ENCODE results near the gene ELFN2.

Gene ELFN2

DNA sequence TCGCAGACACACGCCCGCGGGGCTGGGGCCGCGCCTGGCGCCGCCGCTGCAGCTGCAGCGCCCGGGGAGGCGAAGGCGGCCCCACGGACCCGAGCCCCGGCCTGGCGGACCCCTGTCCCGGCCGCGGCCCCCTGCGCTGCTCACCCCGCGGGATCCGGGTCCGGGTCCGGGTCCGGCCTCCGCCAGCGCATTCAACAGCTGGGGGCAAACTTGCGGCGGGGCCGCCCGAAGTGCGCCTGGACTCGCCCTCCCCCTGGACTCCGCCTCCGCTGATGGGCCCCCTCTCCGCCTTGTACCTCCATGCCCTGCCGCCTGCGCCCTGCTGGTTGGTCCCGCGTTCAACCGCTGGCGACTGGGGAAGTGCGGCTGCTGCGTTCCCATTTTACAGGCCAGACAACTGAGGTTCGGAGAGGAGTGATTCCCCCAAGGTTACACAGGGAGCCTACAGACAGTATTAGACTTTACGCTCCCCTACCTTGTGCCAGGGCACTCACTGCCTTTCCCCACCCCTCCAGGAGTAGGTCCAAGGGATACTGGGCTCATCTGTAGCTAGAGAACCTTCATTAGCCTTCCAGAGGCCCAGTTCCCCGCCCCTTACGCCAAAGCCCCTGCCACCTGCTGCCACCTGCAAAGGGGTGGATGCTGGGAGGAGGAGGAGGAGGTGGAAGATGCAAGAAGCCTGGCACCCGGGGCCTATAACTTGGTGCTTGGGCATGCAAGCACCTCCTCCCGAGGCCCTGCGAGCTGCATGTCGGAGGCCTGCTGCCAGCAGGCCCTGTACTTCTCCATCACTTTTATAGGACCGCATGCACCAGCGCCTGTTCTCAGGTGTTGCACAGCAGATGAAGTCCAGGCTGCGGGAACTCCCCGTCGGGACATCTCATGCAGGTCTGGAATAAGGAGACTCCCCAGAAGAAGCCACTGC lies 694 bp upstream of the ELFN2 start:
- DNase-seq (ENCODE audit: low read depth in 2 of 2), result no peak

DNA sequence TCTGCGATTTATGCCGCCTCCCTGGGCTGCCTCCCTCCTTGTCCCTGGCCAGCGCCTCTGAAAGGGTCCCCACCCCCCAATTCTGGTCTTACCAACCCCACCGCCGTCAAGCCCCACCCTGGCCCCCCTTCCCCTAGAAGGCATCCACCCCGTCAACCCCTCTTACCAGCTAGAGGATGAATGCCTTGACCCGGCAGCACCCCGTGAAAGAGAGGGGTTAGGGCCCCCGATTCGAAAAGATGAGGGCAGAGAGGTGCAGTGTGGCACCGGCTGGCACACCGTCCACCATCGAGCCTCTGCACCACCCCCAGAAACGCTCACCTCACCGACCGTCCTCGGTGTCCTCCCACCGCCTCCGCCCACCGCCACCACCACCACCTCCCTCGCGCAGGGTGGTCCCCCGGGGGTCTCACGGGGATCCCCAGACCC lies 559 bp downstream of the ELFN2 start:
- DNase-seq (ENCODE audit: low read depth in 2 of 2), result no peak

- DNase-seq (ENCODE audit: low read depth in 2 of 2), result no peak
Observed at GRCh38 chr22:37425800-37426705, 1.2 kb downstream of the ELFN2 start.

GRCh38 chr22:37425369-37425768 lies 1.9 kb downstream of the ELFN2 start:
- DNase-seq (ENCODE audit: low read depth in 2 of 2), result no peak

- DNase-seq (ENCODE audit: low read depth in 2 of 2), result no peak
Observed at GRCh38 chr22:37423283-37423682, 4.0 kb downstream of the ELFN2 start.

- no peak for DNase-seq (ENCODE audit: low read depth in 2 of 2)
Observed at GRCh38 chr22:37421468-37421877, 5.8 kb downstream of the ELFN2 start.

GRCh38 chr22:37420686-37421467 lies 6.4 kb downstream of the ELFN2 start:
- no peak for DNase-seq (ENCODE audit: low read depth in 2 of 2)

DNA sequence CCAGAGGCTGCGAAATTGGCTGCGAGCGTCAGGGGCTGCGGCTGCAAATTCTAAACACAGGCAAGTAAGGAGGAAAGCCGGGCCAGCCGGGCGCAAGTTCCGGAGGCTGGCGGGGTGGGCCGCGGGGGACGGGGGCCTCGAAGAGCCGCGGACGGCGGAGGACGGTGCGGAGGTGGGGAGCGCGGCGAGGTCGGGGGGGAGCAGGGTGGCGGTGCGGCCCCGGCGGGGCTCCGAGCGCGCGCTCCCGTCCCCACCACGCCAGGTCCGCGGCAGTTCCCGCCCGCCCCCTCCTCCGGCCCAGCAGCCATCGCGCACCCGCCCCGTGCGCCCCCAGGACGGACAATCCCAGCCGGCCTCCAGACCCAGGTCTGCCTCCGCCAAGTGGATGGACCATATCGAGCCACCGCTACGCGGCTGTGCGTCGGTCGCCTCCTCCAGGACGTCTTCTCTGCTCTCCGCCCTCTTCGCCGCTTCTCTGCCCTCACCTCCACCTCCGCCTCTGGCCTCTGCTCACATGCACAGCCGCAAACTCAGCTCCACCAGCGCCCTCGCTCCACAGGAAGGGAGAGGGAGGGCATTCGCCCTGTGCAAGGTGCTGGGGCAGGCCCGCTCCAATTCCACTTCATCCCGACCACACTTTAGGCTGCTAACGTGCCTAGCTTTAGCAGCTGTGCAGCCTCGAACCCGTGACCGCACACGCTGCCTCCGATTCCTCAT lies 7.2 kb downstream of the ELFN2 start:
- DNase-seq (ENCODE audit: low read depth in 2 of 2), result no peak

- no peak for DNase-seq (ENCODE audit: low read depth in 2 of 2)
Observed at GRCh38 chr22:37419370-37419968, 7.8 kb downstream of the ELFN2 start.

DNA sequence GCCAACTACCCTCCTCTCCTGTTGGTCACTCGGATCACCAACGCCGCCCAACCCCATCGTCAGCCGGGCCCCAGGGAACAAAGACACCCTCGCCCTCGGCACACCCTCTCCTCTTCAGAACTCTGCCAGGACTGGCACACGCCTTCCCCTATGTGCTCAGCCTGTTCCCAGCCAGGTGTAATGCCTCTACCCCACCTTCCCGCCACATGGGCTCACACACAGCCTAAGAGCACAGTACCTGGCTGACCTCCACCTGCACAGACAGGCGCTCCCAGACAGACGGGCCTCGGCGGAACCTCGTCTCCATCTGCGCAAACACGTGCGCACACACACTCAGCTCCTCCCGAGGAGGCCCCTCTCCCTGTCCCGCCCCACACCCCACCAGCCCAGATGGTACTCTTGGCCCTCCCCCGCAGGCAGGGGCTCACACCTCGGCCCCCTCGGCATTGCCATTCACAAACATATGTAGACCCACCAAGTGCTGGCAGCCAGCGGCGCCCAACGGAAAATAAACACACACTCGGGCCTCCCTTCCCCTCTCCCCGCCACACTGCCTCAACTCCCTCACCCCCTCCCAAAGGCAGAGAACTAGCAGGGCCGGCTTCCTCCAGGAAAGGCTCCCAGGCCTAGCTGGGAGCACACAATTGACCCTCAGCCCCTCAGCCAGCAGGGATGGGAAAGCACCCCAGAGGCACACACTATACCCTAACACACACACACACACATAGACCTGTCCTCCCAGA lies 8.5 kb downstream of the ELFN2 start:
- DNase-seq (ENCODE audit: low read depth in 2 of 2), result no peak

GRCh38 chr22:37417677-37418348 lies 9.5 kb downstream of the ELFN2 start:
- DNase-seq (ENCODE audit: low read depth in 2 of 2), result no peak

DNA sequence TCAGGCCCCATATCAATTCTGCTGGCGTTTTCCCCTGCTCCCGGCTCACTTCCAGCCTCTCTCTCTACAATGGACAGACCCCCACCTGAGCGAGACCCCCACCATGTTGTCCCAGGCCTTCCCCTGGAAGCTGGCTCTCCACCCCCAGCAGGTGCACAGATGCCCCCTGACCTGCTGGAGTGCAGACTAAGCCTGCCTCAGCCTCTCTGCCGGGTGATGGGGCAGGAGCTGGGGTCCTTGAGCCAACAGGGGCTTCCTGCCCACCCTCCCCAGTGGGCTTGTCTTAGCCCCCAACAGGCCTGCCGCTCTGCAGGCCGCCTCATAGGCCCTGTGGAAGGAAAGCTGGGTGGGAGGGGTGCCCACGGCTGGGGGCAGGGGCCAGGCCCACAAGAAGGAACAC lies 10.0 kb downstream of the ELFN2 start:
- no peak for DNase-seq (ENCODE audit: low read depth in 2 of 2)

DNA sequence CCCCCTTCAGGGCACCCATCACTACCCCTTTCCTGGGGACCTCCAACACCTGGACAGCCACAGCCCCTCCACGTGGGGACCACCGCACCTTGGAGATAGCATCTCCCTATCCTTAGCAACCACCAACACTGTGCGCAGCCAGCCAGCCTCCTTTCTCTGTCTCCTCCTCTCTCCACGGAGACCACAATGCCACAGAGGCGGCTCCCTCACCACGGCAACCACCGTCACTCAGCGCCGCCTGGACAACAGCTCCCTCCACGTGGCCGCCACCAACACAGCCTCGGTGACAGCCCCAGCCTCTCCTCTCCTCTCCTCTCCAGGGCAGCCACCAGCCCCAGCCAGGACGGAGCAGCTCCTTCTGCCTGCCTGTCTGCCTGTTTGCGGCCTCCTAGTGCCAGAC lies 10.5 kb downstream of the ELFN2 start:
- no peak for DNase-seq (ENCODE audit: low read depth in 2 of 2)

GRCh38 chr22:37416389-37416788 lies 10.9 kb downstream of the ELFN2 start:
- no peak for DNase-seq (ENCODE audit: low read depth in 2 of 2)

DNA sequence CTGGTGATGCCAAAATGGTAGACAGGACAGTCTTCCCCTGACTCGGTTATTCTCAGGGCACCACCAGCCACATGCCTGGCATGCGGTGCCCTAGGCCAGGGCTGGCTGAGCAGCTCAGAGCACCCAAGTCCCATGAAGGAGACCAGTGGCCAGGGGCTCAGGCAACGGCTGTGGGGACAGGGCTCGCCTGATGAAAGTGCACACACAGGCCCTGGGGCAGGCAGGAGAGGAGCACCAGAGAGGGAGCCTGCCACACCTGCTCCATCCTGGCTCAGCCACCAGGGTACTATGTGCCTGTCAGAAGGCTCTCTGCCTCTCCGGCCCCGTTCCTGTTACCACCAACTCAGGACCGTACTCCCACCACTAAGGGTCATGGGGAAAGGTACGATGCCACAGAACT lies 12.1 kb downstream of the ELFN2 start:
- DNase-seq (ENCODE audit: low read depth in 2 of 2), result no peak

- no peak for DNase-seq (ENCODE audit: low read depth in 2 of 2)
Observed at GRCh38 chr22:37414288-37414687, 13.0 kb downstream of the ELFN2 start.

GRCh38 chr22:37413546-37413945 lies 13.7 kb downstream of the ELFN2 start:
- DNase-seq (ENCODE audit: low read depth in 2 of 2), result no peak

DNA sequence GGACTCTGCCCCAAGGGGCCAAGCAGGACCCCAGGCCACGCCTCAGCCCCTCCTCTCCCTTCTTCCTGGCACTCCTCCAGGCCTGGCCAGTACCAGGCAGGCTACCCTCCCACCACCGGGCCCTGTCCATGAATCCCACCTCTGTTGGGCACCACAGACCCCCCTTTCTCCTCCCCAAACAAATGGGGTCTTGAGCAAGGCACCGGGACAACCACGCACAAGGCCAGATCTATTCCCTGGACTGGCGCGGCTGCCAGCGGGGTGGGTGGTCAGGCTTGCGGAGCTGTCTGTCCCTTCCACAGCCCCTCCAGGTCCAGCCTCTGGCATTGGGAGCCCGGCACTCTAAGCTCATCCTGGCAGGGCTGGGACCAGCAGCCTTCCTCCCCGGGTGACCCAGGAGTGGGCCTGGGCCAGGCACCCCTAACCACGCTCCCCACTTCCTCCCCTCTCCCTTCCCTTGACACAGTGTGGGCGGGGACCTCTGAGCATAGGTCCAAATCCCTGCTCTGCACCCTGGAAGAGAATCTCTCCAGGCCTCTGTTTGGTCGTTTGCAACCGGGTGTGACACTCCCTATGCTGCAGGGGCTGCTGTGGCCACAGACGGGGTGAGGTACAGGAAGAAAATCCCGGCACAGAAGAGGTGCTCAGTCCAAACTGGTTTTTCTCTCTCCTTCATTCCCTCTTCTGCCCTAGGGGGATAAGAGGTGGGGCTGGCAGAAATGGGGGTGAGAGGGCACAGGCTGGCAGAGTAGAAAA lies 14.6 kb downstream of the ELFN2 start:
- no peak for DNase-seq (ENCODE audit: low read depth in 2 of 2)

DNA sequence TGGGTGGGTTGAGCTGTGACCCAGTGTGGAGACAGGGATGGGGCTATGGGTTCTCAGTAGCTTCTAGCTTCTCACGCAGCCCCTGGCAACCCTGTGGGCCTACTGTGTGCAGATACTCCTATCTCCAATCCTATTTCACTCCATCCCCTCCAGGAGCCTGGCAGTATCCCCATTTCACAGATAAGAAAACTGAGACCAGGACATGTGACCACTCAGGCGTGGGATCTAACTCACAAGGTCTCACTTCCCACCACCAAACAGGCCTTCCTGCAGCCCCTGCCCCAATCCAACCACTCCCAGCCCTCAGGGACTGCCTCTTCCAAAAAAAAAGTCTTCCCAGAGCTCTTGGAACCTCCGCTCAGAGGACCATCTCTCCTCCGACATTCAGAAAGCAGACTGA lies 15.6 kb downstream of the ELFN2 start:
- no peak for DNase-seq (ENCODE audit: low read depth in 2 of 2)

All from stimulated activated CD4-positive, alpha-beta T cell treated with anti-CD3 and anti-CD28 coated beads, Interleukin-4, amount 100 ng/mL, for 48 hours (primary cell).